ENCODE results near the gene CDH3.
A peak's percentile ranks its signal among the peaks of the same experiment; 100 is the strongest.

Gene CDH3

DNA sequence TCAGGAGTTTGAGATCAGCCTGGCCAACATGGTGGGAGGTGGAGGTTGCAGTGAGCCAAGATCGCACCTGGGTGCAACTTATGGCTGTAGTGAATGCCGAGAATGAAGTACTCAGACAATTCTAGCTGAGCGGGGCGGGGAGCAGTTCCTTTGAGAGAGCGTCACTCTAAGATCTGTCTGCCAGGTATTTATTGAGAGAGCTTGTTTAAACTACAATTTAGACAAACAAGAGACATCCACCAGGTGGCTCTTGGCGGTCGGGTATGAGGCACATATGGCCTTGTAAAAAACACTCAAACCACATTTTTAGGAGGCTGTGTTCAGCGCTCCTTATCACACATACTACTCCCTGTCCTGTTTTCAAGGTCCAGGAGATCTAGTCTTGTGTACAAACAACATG lies 51.4 kb downstream of the CDH3 start:
- DNase-seq (ENCODE audit: low read depth) = no peak
- TF ChIP-seq, protein P1, sequence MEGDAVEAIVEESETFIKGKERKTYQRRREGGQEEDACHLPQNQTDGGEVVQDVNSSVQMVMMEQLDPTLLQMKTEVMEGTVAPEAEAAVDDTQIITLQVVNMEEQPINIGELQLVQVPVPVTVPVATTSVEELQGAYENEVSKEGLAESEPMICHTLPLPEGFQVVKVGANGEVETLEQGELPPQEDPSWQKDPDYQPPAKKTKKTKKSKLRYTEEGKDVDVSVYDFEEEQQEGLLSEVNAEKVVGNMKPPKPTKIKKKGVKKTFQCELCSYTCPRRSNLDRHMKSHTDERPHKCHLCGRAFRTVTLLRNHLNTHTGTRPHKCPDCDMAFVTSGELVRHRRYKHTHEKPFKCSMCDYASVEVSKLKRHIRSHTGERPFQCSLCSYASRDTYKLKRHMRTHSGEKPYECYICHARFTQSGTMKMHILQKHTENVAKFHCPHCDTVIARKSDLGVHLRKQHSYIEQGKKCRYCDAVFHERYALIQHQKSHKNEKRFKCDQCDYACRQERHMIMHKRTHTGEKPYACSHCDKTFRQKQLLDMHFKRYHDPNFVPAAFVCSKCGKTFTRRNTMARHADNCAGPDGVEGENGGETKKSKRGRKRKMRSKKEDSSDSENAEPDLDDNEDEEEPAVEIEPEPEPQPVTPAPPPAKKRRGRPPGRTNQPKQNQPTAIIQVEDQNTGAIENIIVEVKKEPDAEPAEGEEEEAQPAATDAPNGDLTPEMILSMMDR (conservative IDR thresholded peaks at IDR 0.05; ENCODE audit: low read depth, low read length) = no peak
- H3K4me3 ChIP-seq (ENCODE audit: low read depth, low read length) = no peak overlapping the region

DNA sequence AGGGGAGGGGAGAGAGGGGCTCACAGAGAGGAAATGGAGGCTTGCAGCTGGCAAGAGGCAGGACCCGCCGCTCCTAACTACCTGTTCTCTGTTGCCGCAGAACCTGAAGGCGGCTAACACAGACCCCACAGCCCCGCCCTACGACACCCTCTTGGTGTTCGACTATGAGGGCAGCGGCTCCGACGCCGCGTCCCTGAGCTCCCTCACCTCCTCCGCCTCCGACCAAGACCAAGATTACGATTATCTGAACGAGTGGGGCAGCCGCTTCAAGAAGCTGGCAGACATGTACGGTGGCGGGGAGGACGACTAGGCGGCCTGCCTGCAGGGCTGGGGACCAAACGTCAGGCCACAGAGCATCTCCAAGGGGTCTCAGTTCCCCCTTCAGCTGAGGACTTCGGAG lies 53.0 kb downstream of the CDH3 start:
- TF ChIP-seq, protein P1 (conservative IDR thresholded peaks at IDR 0.05; ENCODE audit: low read depth, low read length) = no peak
- DNase-seq (ENCODE audit: low read depth) = no peak
- H3K4me3 ChIP-seq (ENCODE audit: low read depth, low read length) = no peak overlapping the region

DNA sequence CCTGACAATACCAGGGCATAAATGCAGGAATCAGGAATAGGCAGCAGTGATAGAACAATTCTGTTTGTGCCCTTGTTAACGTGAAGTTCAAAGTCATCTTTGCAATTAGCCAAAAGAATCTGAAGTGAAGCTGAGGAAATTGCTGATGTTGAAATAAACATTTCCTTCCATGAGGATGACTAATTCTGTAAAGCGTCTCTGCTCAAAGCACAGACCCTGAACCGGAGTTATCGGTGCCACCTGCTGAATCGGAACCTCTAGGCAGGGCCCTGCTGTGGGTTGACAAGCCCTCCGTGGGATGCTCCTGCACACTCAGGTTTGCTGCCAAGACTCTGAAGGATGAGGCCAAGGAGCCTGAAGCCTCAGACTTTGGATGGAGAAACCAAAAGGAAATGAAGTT lies 55.0 kb downstream of the CDH3 start:
- H3K4me3 ChIP-seq (ENCODE audit: low read depth, low read length) = no peak overlapping the region
- TF ChIP-seq, protein P1 (conservative IDR thresholded peaks at IDR 0.05; ENCODE audit: low read depth, low read length) = no peak
- peak; percentile 58 for DNase-seq (ENCODE audit: low read depth)

DNA sequence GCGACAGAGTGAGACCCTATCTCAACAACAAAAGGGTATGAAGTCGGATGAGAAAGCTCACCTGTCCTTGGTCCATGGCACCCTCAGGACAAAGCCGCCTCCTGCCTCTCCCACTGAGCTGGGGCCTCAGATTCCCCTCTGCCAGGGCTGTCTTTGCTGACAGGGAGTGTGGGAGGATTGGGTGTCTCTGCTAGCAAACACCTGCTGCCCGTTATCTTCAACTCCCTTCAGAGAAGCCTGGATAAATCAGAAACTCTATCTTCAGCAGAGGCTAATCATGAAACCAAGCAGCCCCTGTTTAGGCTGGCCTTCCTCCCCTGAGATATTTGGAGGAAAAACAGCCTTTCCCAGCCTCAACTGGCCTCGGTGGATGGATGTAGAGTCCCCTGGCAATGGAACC lies 55.7 kb downstream of the CDH3 start:
- no peak for DNase-seq (ENCODE audit: low read depth)
- TF ChIP-seq, protein P1 (conservative IDR thresholded peaks at IDR 0.05; ENCODE audit: low read depth, low read length) = no peak
- no peak overlapping the region for H3K4me3 ChIP-seq (ENCODE audit: low read depth, low read length)

DNA sequence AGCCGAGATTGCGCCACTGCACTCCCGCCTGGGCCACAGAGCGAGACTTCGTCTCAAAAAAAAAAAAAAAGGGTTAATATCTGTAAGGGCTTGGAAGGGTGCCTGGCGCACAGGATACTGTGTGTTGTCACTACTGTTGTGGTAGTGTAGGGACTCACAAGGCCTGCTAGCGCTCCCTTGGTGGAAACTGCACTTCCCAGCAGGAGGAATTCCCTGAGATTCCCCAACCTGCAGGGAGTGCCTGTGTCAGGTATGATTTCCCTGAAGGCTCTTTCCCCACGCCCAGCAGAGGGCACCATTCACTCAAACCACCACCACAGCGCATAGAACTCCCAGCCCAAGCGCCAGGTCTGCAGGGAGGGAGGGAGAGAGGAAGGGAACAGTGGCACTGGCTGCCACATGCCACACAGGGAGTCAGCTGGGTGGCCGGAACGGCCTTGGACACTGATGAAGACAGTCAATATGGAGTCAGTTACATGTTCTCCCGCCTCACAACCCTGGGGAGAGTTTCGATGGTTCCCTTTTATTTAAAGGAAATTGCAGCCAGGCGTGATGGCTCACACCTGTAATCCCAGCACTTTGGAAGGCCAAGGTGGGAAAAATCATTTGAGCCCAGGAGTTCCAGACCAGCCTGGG lies 59.2 kb downstream of the CDH3 start:
- H3K4me3 ChIP-seq (ENCODE audit: low read depth, low read length) = no peak overlapping the region
- TF ChIP-seq, protein P1 (conservative IDR thresholded peaks at IDR 0.05; ENCODE audit: low read depth, low read length) = peak; percentile 95
- DNase-seq (ENCODE audit: low read depth) = peak; percentile 83

DNA sequence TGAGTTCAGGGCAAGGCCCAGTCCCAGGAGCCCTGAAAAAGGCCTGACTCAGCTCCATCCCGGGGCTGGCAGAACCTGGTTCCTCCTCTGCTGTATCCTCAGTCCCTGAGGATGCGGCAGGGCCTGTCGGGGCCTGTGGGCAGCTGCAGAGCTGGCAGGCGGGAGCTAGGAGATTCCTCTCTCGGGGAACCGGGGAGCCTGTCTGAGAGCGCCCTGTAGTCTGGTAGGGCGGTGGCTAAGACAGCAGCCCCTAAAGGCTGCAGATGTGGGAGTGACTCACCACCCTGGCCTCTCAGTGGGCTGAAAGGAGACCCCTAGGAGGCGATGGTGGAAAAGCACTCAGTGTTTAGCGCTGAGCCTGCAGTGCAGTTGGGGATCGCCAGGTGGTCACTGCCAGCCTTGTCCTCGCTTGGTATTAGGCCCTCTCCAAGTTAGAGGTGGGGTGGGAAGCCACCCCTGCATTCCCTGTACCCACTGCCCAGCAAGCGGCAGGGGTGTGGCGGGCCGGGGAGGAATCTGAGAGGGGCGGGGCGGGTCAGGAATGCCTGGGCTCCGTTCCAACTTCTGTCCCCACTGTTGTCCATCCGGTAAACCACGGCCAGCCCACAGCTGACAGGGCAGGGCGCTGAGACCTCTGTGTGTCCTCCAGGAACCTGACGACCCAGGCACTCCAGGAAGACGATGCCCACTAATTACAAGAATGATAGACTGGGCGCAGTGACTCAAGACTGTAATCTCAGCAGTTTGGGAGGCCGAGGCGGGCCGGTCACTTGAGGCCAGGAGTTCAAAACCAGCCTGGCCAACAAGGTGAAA lies 62.4 kb downstream of the CDH3 start:
- DNase-seq (ENCODE audit: low read depth) = peak; percentile 37
- H3K4me3 ChIP-seq (ENCODE audit: low read depth, low read length) = no peak overlapping the region
- TF ChIP-seq, protein P1 (conservative IDR thresholded peaks at IDR 0.05; ENCODE audit: low read depth, low read length) = peak; percentile 34
